Gastroesophageal sphincter (tissue), 3 donors: Measurements from ENCODE around the gene CTNNA2.

ENCODE experiments used
- CTCF ChIP-seq, 4 experiments: fragments of 200-600 bp in 2 of 4; fragments of 450-650 bp in 2 of 4; sonication (generic) in 1 of 4; IDR thresholded peaks; one replicate each; pipeline ENCODE4 v1.5.1; 2017 to 2019; ENCODE audit warnings: antibody characterized with exemption in 4 of 4, mild to moderate bottlenecking in 2 of 4, moderate library complexity in 2 of 4
- POLR2A ChIP-seq, 2 donors: fragments of 450-650 bp; IDR thresholded peaks; one replicate each; pipeline ENCODE4 v1.6.1; 2017; ENCODE audit warnings: antibody characterized with exemption in 2 of 2, mild to moderate bottlenecking in 2 of 2, moderate library complexity in 1 of 2

- TF ChIP-seq CTCF (IDR thresholded peaks at IDR 0.05) (no peak), POLR2A (IDR thresholded peaks at IDR 0.05) (no peak)
These were observed 246.0 kb downstream of the CTNNA2 start for GRCh38 chr2:79758749-79759282.
